Stimulated activated CD4-positive, alpha-beta T cell treated with anti-CD3 and anti-CD28 coated beads, Interleukin-4, amount 100 ng/mL, for 4 hours (primary cell): ENCODE measurements around the gene SLC39A13.

Experiments
- DNase-seq, 2 experiments: peaks; one replicate each; pipeline ENCODE4 v3.0.0-alpha.2; 2020

SLC39A13 gene

DNA sequence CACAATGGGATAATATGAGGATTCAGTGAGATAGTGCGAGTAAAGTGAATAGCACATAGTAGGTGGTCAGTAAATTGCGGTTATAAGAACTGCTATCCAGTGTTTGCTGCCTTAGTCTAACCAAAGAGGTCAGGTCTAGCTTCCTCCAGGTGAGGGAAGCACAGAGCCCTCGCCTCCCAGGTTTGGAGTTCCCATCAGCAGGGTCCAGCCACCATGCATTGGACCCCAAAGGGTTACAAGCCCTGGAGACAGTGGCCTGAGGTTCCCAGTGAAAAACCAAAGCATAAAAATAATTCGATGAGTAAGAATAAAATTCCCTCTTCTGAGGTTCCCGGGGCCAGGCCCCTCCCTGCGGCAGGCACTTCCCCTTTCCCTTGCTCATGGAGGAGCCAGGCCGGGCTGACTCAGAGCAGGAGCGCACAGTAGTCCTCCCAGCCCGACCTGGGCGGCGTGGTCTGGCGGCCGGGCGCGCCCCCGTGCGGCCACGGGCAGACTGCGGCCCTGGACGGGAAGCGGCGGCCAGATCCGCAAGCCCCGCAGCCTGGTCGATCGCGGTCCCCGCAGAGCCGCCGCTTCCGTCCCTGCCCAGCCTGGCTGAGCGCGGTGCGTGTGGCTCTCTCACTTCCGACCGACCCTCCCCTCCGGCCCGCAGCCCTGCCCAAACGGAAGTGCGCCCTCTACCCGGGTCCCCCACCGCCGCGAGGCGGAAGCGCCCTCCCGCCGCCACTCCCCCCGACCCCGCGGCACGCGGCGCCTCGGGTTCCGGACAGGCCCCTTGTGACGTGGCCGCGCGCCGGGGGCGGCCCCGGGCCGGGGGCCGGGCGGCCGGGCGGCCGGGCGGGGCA is at the start of gene SLC39A13:
Gene SLC39A13 (plus strand): TSS at position 845 of the 845 bp plus-strand sequence. CDS start 1,505 bp downstream, outside the sequence.
- peak; percentile 90 to 93 for DNase-seq

DNA sequence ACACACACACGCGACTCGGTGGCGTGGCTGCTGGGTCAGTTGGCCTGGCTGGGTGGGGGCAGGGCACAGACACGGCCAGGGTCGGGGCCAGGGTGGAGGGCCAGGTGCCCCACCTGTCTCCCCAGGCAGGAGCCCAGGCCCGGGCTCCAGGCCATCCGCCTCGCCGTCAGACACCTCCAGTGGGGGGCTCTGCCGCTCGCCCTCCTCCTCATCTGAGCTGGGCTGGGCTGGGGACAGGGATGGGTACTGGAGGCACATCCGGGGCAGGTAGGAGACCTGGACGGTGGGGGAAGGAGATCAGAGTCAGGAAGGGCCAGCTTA is 49.7 kb upstream of the SLC39A13 start:
- DNase-seq = no peak

DNA sequence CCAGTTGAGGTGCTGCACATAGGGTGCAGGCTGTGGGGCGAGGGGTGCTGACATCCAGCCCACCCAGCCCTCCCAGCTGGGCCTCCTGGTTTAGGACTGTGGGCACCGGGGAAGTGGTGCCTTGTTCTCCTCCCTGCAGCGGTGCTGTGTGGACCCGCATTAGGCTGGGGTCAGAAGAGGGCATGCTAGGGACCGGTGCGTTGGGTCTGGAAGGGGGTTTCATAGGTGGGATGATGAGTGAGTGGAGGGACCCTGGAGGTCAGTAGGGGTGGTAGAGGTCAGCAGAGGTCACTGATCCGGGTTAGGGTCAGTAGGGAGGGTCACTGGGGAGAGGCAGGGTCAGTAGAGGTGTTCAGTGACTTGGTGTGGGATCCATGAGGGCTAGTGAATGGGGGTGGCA is 49.2 kb upstream of the SLC39A13 start:
- DNase-seq = no peak

DNA sequence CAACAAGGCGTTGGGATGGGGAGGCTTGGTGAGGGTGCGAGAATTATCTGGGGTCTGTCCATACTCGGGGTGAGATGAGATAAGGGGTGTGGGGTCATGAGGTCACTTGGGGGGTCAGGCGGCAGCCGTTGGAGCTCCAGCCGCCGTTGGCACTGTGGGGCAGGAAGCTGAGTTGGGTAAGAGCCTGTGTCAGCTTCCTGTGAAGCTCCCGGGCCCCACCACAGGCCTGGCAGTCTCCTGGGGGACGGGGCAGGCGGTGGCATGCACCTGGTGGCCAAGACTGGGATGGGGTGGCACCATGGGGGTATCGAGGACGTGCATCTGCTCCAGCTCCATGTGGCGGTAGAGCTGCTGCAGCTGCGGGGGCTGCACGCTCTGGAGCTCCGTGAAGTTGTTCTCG is 48.8 kb upstream of the SLC39A13 start:
- DNase-seq = no peak

DNA sequence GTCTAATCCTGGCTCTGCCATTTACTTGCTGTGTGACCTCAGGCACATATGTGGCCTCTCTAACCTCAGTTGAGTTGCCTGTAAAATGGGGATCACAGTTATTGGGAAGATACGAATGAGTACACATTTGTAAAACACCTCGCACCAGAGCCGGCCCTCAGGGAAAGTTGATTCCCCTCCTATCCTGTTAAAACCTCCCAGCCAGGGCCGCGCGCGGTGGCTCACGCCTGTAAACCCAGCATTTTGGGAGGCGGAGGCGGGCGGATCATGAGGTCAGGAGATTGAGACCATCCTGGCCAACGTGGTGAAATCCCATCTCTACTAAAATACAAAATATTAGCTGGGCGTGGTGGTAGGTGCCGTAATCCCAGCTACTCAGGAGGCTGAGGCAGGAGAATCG is 48.0 kb upstream of the SLC39A13 start:
- no peak for DNase-seq

DNA sequence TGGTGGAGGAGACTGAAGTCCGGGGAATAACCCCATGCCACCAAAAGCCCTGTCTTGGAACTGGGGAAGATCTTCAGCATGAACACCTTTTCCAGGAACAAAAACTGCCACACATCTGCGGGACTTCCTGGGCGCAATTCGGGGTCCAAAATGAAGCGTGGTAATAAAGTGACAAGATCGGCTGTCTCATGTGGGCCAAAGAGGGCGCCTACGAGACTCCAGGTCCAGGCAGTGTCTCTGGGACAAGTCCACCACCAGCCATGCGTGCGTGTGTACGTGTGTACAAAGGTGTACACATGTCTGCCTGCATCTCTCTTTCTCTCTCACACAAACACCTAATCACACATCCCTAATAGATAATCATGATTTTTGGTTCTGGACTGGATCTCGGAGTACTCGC is 47.0 kb upstream of the SLC39A13 start:
- DNase-seq = no peak

DNA sequence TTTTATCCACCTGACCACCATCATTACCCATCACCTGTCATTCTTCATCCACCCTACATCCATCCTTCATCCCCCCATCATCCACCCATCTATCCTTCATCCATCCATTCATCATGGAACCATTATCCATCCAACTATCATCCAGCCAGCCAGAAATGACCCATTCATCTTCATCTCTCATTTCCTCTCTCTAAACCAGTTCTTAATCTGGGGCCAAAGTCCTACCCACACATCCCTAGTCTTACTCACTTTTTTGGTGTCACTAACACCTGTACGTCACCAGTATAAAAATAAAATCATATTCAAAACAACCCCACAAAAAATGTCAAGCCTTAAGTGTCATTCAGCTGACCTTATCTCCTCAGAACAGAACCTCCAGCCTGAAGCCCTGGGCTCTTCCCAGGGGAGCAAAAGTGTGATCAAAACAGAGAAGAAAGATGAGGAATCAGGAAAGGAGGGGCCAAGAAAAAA is 42.3 kb upstream of the SLC39A13 start:
- DNase-seq = no peak

DNA sequence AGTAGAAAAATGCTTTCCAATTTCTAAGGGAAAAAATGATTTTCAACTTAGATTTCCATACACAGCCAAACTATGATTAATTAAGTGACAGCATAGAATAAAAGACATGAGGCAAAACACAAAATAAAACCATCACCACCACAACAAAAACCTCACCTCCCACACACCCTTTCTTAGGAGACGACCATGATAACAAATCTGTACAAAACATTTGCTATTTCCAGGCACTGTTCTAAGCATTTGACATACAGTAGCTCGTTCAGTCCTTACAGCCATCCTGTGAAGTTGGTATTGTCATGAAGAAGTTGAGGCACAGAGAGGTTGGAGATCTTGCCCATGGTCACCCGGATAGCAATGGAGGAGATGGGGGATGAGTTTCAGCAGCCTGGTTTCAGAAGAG is 38.7 kb upstream of the SLC39A13 start:
- no peak for DNase-seq

DNA sequence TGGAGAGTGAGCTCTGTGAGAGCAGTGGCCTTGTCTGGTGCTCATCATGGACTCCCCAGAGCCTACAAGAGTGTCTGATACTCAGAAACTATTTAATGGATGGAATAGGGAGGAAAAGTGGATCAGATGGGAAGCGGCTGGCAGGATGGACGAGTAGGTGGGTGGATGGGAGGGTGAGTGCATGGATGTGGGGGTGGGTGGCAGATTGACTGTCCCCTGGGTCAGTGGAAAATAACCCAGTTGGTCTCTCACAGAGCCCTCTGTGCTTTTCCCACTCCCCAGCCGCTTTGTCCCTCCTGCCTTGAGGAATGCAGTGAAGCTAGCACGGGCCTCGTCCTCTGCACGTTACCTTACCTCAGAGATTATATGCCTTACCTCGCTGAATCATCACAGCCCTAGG is 36.0 kb upstream of the SLC39A13 start:
- DNase-seq = no peak

DNA sequence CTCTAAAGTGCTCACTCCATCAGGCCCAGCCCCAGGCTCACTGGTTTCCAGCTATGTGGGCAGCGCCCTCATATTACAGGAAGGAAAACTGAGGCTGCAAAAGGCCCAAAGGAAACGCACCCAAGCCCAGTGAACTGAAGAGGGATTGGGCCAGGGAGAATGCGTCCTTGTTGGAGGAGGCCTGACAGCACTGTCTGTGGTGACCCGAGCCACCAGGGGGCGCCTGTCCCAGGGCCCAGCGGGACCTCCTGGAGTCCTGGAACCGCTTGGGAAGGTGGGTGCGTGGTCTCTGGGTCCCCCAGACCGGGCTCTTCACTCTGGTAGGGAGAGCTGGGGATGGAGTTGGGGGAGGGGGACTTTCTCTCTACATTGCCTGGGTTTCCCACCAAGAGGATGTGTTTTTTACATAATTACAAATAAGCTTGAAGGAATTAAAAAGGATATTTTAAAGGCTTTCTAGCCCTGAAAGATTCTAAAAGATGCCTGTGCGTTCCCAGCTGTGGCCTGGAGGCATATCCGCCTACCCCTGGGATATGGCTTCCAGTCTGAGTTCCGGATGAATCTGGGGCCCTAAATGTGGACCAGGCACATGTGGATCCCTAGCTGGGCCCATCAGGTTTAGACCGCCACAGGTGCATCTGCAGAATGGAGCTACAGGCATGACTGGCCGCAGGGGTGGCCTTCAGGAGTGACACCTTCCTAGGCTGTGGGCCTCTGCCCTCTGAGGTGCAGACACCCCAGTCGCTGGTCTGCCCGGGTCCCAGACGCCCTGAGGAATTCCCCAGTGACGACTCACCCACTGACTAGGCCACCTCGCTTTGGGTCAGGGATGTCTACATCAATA is 34.3 kb upstream of the SLC39A13 start:
- DNase-seq = peak; percentile 73 to 87

DNA sequence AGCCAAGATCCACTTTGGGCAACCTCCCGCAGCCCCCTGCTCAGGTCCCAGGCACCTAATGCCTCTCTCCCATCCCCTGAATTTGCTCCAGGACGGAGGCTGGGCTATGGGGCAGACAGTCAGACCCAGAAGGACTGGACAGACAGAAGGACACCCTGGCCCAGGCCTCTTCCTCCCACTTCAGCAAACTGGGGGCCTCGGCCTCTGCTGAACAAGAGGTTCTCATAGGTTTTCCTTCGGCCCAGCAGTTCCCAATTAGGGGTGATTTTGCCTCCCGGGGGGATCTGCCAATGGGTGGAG is 33.7 kb upstream of the SLC39A13 start:
- no peak for DNase-seq

DNA sequence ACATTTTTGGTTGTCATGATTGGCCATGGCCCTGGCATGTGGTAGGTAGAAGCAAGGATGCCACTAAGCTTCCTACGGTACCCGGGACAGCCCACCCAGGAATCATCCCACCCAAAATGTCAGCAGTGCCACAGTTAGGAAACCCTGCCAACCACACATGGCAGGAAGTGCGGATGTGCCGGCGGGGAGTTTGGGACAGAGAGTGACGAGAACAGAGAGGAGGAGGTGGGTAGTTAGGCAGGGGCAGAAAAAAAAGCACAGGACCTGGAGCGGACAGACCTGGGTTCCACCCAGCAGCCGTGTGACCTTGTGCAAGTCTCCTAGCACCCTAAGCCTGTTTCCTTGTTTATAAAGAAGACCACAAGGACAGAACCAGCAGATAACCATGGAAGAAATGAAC is 33.4 kb upstream of the SLC39A13 start:
- DNase-seq = no peak

DNA sequence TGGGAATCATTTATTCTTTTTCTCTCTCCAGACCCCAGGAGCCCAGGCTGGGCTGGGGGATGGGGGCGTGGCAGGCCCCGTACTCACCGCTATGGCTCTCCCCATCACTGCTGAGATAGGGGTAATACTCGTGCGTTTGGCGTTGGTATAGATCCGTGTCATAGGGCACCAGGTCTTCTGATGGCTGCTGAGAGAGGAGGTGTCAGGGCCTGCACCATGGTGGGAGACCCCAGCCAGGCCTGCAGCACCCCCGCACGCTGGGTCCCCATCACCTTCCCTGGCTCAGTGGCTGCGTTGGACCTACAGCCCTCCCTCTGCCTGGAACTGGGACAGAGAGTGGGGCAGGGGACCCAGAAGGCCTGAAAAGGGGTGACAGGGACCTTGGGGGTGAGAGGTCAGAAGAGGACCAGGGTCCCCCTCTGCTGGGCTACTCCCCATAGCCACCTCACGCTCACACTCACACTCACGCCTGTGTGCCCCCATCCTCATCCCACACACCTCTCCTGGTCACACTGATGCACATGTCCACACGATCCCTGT is 32.8 kb upstream of the SLC39A13 start:
- no peak for DNase-seq

DNA sequence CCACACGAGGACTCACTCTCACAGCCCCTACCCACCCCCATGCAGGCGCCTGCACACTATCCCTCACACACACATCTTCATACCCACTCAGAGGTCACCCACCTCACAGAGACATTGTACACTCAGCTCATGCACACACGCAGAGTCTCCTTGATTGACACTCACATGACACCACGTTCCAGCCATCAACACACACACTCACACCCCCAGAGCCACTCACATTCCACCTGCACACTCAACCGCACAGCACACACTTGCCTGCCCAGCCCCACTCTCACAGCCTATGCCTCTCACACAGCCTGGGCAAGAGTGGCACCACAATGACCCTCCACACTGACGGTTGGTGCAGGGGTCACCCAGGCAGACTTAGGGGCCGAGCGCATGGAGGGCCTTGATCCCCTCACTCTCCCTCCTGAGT is 32.3 kb upstream of the SLC39A13 start:
- DNase-seq = no peak

DNA sequence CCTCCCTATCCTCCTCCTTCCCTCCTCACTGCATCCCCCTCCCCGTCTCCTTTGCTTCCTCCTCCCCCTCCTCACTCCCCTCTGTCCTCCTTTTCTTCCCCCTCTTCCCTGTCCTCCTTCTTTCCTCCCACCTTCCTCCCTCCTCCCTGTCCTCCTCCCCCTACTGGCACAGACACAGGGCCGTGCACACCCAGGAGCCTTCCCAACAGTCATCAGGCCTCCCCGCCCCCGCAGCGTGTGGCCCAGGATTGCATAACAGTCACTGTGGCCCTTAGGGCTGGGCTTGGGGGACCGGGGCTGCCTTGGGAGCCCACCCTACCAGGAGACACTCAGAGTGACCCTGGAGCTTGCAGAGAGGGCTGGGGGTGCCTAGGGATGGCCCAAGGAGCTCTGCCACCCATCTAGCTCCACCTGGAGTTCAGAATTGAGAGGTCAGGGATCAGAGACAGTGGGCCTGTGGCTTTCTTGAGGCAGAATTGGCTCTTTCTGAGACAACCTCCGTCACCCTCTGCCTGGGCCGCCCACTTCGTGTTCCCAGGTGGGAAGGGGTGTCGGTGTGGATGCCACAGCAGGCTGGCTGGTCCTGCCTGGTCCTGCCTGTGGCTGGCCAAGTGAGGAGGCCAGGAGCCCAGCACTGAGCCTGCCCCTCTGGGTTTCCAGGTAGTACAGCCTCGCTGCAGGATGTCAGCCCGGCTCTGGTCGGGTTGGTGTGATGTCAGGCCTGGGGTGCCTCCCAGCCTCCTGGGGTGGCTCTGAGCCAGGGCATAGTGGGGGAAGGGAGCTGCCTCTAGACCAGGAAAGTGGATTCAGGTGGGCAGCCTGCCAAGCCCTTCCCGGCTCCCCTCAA is 31.6 kb upstream of the SLC39A13 start:
- DNase-seq = no peak

DNA sequence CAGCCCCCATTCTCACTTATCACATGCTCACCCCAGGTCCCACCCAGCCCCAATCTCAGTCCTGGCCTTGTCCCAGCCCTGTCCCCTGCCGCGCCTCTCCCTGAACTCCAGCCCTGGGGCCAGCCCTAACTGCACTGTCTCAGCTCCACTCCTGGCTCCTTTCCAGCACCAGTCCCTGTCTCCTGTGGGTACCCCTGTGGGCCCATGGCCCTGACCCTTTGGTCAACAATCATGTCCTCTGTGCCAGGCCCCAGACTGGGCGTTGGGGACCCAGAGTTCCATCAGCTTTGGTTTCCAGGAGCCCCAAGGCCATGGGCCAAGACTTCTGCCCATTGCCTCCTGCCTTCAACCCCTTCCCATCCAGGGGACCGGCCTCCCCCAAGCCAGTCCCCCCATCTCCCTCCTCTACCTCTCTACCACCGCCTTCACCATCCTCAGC is 30.8 kb upstream of the SLC39A13 start:
- no peak for DNase-seq

DNA sequence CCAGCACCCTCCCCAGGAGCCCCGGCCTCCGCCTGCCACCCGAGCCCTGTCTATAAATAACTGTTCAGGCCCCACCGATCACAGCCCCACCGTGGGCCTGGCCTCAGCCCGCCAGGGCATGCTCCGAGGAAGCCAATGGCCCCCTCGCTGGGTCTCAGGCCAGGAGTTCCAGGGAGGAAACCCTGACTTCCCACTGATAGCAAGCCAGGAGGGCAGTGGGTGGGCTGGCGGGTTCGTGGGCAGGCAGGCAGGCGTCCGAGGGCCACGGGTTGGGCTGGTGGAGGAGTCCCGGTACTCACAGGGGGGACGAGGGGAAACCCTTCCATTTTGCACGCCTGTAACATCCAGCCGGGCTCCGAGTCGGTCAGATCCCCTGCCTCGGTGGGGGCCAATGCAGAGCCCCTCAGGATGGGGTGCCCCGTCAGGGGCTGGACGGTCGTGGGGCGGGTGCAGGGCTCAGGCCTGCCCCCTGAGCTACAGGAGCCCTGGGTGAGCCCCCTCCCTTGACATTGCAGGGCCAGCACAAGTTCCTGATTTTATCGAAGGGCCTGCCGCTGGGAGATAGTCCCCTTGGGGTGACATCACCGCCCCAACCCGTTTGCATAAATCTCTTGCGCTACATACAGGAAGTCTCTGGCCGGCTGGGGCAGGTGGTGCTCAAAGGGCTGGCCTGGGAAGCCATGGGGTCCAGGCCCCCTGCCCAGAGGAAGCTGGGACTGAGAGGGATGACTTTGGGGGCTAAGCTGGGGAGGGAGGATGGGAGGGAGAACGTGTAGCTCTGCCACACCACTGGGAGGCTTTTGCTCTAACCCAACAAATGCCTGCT is 30.2 kb upstream of the SLC39A13 start, which contains the start of gene SPI1:
Gene SPI1 (minus strand): TSS at position 538 of the 826 bp plus-strand sequence. CDS start 194 bp downstream, at position 344.
- DNase-seq = no peak

DNA sequence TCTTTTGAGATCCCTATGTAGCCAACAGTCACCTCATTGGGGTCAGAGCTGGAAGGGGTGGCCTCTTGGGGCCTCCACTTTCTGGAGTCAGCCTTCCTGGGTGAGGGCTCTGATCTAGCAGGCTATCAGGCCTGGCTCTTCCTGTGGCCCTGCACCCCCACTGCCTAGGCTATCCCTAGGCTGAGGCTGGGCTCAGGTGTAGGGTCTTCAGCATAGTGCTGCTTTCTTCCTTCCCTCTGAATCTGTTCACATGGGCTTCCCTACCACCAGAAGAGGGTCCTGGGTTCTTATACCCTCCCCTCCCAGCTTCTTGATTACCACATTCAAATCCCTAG is 29.6 kb upstream of the SLC39A13 start:
- no peak for DNase-seq

DNA sequence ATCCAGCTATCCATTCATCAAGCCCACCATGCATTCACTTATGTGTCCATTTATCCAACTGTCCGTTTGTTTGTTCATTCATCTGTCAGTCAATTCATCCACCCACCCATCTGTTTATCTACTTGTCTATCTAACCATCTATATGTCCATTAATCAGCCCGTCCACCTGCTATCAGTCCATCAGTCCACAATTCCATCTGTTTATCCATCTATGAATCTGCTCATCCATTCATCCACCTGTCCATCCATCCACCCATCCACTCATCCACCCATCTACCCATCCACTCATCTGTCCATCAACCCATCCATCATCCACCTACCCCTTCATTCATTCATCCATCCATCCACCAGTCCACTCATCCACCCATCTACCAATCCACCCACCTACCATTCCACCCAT is 29.1 kb upstream of the SLC39A13 start:
- DNase-seq = no peak

DNA sequence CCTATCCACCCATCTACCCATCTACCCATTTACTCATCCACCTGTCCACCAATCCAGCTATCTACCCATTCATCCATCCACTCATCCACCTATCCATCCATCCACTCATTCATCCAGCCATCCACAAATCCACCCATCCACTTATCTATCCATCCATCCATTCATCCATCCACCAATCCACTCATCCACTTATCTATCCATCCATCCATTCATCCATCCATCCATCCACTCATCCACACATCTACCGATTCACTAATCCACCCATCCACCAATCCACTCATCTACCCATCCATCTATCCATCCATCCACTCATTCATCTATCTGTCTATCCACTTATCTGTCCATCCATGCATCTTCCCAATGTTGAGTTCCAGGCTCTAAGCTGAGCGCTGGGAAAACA is 28.3 kb upstream of the SLC39A13 start:
- DNase-seq = no peak

DNA sequence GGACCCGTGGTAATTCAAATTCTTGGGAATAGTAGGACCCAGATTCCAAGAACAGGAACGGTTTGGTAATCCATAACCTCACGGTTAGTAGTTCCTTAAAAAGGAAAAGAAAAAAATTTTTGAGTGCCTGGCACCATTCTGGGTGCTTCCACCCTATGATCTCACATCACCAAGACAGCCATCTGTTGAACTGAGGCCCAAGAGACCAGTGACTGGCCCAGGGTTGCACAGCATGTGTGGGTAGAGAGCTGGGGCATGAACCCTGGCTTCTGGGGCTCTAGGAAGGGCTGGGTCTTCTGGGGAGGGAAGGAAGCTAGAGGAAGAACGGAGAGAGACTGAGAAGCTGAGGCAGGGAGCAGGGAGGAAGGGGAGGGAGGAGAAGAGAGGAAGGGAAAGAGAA is 25.3 kb upstream of the SLC39A13 start:
- DNase-seq = no peak

DNA sequence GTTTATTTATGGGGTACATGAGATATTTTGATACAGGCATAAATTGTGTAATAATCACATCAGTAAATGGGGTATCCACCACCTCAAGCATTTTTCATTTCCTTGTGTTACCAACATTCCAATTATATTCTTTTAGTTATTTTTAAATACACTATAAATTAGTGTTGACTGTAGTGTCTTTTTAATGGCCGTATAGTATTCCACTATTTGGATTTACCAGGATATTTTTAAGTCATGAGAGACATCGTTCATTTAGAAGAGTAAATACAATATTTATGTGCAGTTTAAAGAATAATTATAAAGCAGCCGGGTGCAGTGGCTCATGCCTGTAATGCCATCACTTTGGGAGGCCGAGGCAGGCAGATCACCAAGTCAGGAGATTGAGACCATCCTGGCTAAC is 23.9 kb upstream of the SLC39A13 start:
- DNase-seq = no peak
